Activated CD4-positive, alpha-beta T cell treated with anti-CD3 and anti-CD28 coated beads, Interleukin-2, amount 10 ng/mL, durations not matched to agents 24 days and 14 days (primary cell): ENCODE data around the gene PLOD1. TPM values are rescaled to one million over a fixed set of nuclear protein-coding genes. Genes with fewer than 3 reads are reported as not detected.

ENCODE experiments used
- DNase-seq: peaks from one replicate; pipeline ENCODE4 v3.0.0; 2022
- H3K27ac Mint-ChIP-seq: one replicate; pipeline ENCODE4 v1.8.0; 2022; ENCODE audit warnings: mild to moderate bottlenecking, mixed read lengths
- H3K27me3 Mint-ChIP-seq: one replicate; pipeline ENCODE4 v1.8.0; 2022; ENCODE audit warnings: mixed read lengths
- H3K36me3 Mint-ChIP-seq: one replicate; pipeline ENCODE4 v1.8.0; 2022; ENCODE audit warnings: low read depth, mild to moderate bottlenecking, mixed read lengths
- H3K4me1 Mint-ChIP-seq: one replicate; pipeline ENCODE4 v1.8.0; 2021; ENCODE audit warnings: mixed read lengths
- H3K4me3 Mint-ChIP-seq: one replicate; pipeline ENCODE4 v1.8.0; 2022; ENCODE audit warnings: mild to moderate bottlenecking, moderate library complexity, mixed read lengths
- H3K9me3 Mint-ChIP-seq: one replicate; pipeline ENCODE4 v1.8.0; 2021; ENCODE audit warnings: mixed read lengths
- intact Hi-C: fragments of 100-400 bp; cut with micrococcal nuclease; formaldehyde crosslinking; loops from one replicate; pipeline ENCODE4 v1.15.1; 2023
- total RNA-seq: library from RNA; stranded (reverse); gene quantifications from 2 replicates; pipeline ENCODE4 v1.2.3, GENCODE V29; 2022

PLOD1 gene
- total RNA-seq, 1 donor from 2014 or later, result 40.6 TPM

GRCh38 chr1:11960276-11960675, 25.8 kb downstream of the PLOD1 start:
- peaks cover 12% of the 10 kb centered on the region for H3K36me3 Mint-ChIP-seq
- H3K4me3 Mint-ChIP-seq, result no peak overlapping the region
- no peaks in the 10 kb centered on the region for H3K4me1 Mint-ChIP-seq
- intact Hi-C loops, result no loop called here
- no peak for DNase-seq
- H3K27ac Mint-ChIP-seq, result no peak overlapping the region
- no peaks in the 10 kb centered on the region for H3K27me3 Mint-ChIP-seq
- H3K9me3 Mint-ChIP-seq, result no peaks in the 10 kb centered on the region

- Mint-ChIP-seq H3K27ac (peak overlapping the region; percentile 51), H3K9me3 (no peaks in the 10 kb centered on the region), H3K4me3 (no peak overlapping the region), H3K27me3 (no peaks in the 10 kb centered on the region), H3K4me1 (no peaks in the 10 kb centered on the region), H3K36me3 (peaks cover 13% of the 10 kb centered on the region)
- intact Hi-C loops, result no loop called here
- DNase-seq, result no peak
Observed at GRCh38 chr1:11960715-11961114, 26.2 kb downstream of the PLOD1 start.

- peaks cover 14% of the 10 kb centered on the region for H3K36me3 Mint-ChIP-seq
- DNase-seq, result no peak
- no peaks in the 10 kb centered on the region for H3K9me3 Mint-ChIP-seq
- H3K4me1 Mint-ChIP-seq, result no peaks in the 10 kb centered on the region
- intact Hi-C loops, result no loop called here
- no peak overlapping the region for H3K4me3 Mint-ChIP-seq
- H3K27me3 Mint-ChIP-seq, result no peaks in the 10 kb centered on the region
- H3K27ac Mint-ChIP-seq, result no peak overlapping the region
Observed at GRCh38 chr1:11961230-11961629, 26.7 kb downstream of the PLOD1 start.

GRCh38 chr1:11963622-11964021, 29.1 kb downstream of the PLOD1 start:
- Mint-ChIP-seq H3K4me3 (no peak overlapping the region), H3K27me3 (no peaks in the 10 kb centered on the region), H3K9me3 (no peaks in the 10 kb centered on the region), H3K36me3 (peaks cover 11% of the 10 kb centered on the region), H3K4me1 (no peaks in the 10 kb centered on the region), H3K27ac (no peak overlapping the region)
- intact Hi-C loops, result no loop called here
- DNase-seq, result no peak

GRCh38 chr1:11964656-11965055, 30.1 kb downstream of the PLOD1 start:
- intact Hi-C loops, result no loop called here
- H3K9me3 Mint-ChIP-seq, result no peaks in the 10 kb centered on the region

GRCh38 chr1:11967028-11967547, 32.6 kb downstream of the PLOD1 start:
- Mint-ChIP-seq H3K4me3 (no peak overlapping the region), H3K36me3 (peaks cover 15% of the 10 kb centered on the region), H3K27me3 (no peaks in the 10 kb centered on the region), H3K27ac (no peak overlapping the region), H3K9me3 (no peaks in the 10 kb centered on the region), H3K4me1 (peaks cover 8% of the 10 kb centered on the region)
- intact Hi-C loops, result no loop called here
- DNase-seq, result peak; percentile 66

More at GRCh38 chr1:11964656-11965055, 30.1 kb downstream of the PLOD1 start:
- H3K36me3 Mint-ChIP-seq, result peaks cover 11% of the 10 kb centered on the region
- no peak for DNase-seq
- no peaks in the 10 kb centered on the region for H3K27me3 Mint-ChIP-seq
- H3K4me3 Mint-ChIP-seq, result no peak overlapping the region
- no peaks in the 10 kb centered on the region for H3K4me1 Mint-ChIP-seq
- H3K27ac Mint-ChIP-seq, result no peak overlapping the region

GRCh38 chr1:11970441-11971185, 36.1 kb downstream of the PLOD1 start:
- H3K27ac Mint-ChIP-seq, result peak overlapping the region; percentile 32
- H3K36me3 Mint-ChIP-seq, result peaks cover 22% of the 10 kb centered on the region
- no peaks in the 10 kb centered on the region for H3K27me3 Mint-ChIP-seq
- no peaks in the 10 kb centered on the region for H3K9me3 Mint-ChIP-seq
- DNase-seq, result no peak
- no peak overlapping the region for H3K4me3 Mint-ChIP-seq
- intact Hi-C loops, result no loop called here
- peaks cover 33% of the 10 kb centered on the region for H3K4me1 Mint-ChIP-seq

- H3K4me3 Mint-ChIP-seq, result no peak overlapping the region
- no peak overlapping the region for H3K27ac Mint-ChIP-seq
- H3K27me3 Mint-ChIP-seq, result no peaks in the 10 kb centered on the region
Observed at GRCh38 chr1:11977625-11978024, 43.1 kb downstream of the PLOD1 start.

GRCh38 chr1:11978301-11978700, 43.8 kb downstream of the PLOD1 start:
- no peak for DNase-seq
- Mint-ChIP-seq H3K4me1 (peaks cover 34% of the 10 kb centered on the region), H3K27ac (no peak overlapping the region), H3K4me3 (no peak overlapping the region), H3K27me3 (no peaks in the 10 kb centered on the region), H3K36me3 (peaks cover 19% of the 10 kb centered on the region), H3K9me3 (no peaks in the 10 kb centered on the region)
- intact Hi-C loops, result no loop called here

More at GRCh38 chr1:11977625-11978024, 43.1 kb downstream of the PLOD1 start:
- DNase-seq, result no peak
- H3K4me1 Mint-ChIP-seq, result peaks cover 40% of the 10 kb centered on the region
- intact Hi-C loops, result no loop called here
- peaks cover 22% of the 10 kb centered on the region for H3K36me3 Mint-ChIP-seq
- H3K9me3 Mint-ChIP-seq, result no peaks in the 10 kb centered on the region

- Mint-ChIP-seq H3K4me1 (peaks cover 34% of the 10 kb centered on the region), H3K4me3 (peak overlapping the region; percentile 85)
Observed at GRCh38 chr1:11979028-11979850, 44.7 kb downstream of the PLOD1 start.

GRCh38 chr1:11979851-11980675, 45.5 kb downstream of the PLOD1 start, which contains the start of gene MFN2:
MFN2 (plus strand) TSS chr1:11980444; CDS start chr1:11989169, 8,725 bp downstream.
- Mint-ChIP-seq H3K9me3 (no peaks in the 10 kb centered on the region), H3K27me3 (no peaks in the 10 kb centered on the region), H3K4me3 (peak within 1 kb of the TSS; percentile 85), H3K36me3 (peaks cover 26% of the 10 kb centered on the region), H3K4me1 (peaks cover 29% of the 10 kb centered on the region), H3K27ac (peak within 1 kb of the TSS; percentile 85)
- peak; percentile 98 for DNase-seq
- intact Hi-C loops, result loop anchor here (1.0 to 2.0 kb wide), 5 partner anchors 39 to 174 kb away; partner anchors contain the start of genes CLCN6, KIAA2013, MIIP and PLOD1

More at GRCh38 chr1:11979028-11979850, 44.7 kb downstream of the PLOD1 start:
- DNase-seq, result no peak
- intact Hi-C loops, result no loop called here
- peaks cover 26% of the 10 kb centered on the region for H3K36me3 Mint-ChIP-seq
- H3K27ac Mint-ChIP-seq, result peak overlapping the region; percentile 85
- no peaks in the 10 kb centered on the region for H3K9me3 Mint-ChIP-seq
- H3K27me3 Mint-ChIP-seq, result no peaks in the 10 kb centered on the region

- Mint-ChIP-seq H3K4me1 (peaks cover 26% of the 10 kb centered on the region), H3K4me3 (peak overlapping the region; percentile 85), H3K36me3 (peaks cover 26% of the 10 kb centered on the region)
Observed at GRCh38 chr1:11980676-11980972, 46.1 kb downstream of the PLOD1 start.

GRCh38 chr1:11981378-11982009, 47.0 kb downstream of the PLOD1 start:
- peaks cover 31% of the 10 kb centered on the region for H3K36me3 Mint-ChIP-seq
- no peaks in the 10 kb centered on the region for H3K27me3 Mint-ChIP-seq

More at GRCh38 chr1:11980676-11980972, 46.1 kb downstream of the PLOD1 start:
- no peak for DNase-seq
- Mint-ChIP-seq H3K9me3 (no peaks in the 10 kb centered on the region), H3K27ac (peak overlapping the region; percentile 82), H3K27me3 (no peaks in the 10 kb centered on the region)
- intact Hi-C loops, result loop anchor here (1.0 to 2.0 kb wide), 5 partner anchors 38 to 174 kb away; partner anchors contain the start of genes CLCN6, KIAA2013, MIIP and PLOD1

More at GRCh38 chr1:11981378-11982009, 47.0 kb downstream of the PLOD1 start:
- Mint-ChIP-seq H3K4me3 (peak overlapping the region; percentile 85), H3K27ac (peak overlapping the region; percentile 82), H3K4me1 (peaks cover 28% of the 10 kb centered on the region), H3K9me3 (no peaks in the 10 kb centered on the region)
- DNase-seq, result no peak
- intact Hi-C loops, result loop anchor here (2.0 kb wide), 2 partner anchors 37 to 55 kb away; partner anchors contain the start of genes KIAA2013 and MIIP
